ENCODE measurements around the gene CD28.

GRCh38 chr2:203683932-203684556 is 22.4 kb upstream of the CD28 start:
- no peak for TF ChIP-seq CTCF (conservative IDR thresholded peaks at IDR 0.05 in 1 of 2, IDR thresholded peaks at IDR 0.05 in 1 of 2; ENCODE audit: low read depth in 1 of 2, low read length in 2 of 2)
- TF ChIP-seq EZH2 (IDR thresholded peaks at IDR 0.05; ENCODE audit: low read length, missing control alignments) = no peak
